ENCODE results near the gene CHMP1B. TPM values are rescaled to one million over a fixed set of nuclear protein-coding genes. Genes with fewer than 3 reads are reported as not detected.

CHMP1B gene
- total and polyA plus RNA-seq, 7 donors: 77.9 to 460 (median 321) TPM

DNA sequence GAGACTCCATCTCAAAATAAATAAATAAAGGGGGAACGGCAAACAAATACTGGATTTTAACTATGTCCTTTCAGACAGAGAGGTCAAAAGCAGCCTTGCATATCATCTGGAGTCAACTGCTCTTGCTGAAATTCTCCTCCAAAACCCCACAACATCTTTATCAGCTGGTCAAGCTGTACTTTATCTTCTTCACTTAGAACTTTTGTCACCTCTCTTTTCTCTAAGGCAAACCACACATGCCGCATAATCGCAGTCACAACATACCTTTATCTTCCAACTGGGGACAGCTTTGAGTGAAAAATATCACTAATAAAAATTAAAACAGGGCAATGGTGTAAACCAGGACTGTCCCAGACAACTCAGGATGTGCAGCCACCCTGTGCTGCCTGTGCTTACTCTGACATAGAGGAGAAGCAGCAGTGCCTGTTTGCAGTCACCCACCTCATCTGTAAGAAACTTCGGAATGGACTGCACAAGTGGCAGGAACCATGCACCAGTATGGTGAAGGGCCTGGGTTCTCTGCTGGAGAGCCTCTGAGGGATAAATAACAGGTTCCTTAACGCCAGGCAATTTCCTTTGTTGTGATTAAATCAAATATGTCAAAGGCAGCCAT lies 50.7 kb downstream of the CHMP1B start:
- ATAC-seq (no peak), DNase-seq (no peak)
- Histone ChIP-seq H3K4me3 (no peak overlapping the region), H3K27ac (no peak overlapping the region), H3K27me3 (ENCODE audit: insufficient read depth in 3 of 3, low read length in 2 of 3) (no peaks in the 10 kb centered on the region), H3K4me1 (peaks cover 2% of the 10 kb centered on the region), H3K36me3 (ENCODE audit: insufficient read depth in 1 of 2, low read depth in 1 of 2) (peaks cover 0 to 58% of the 10 kb centered on the region in 2 donors), H3K9me3 (no peaks in the 10 kb centered on the region)
- WGBS, 3 donors: 85 to 89% (median 86%) methylated on average over 5 of the region's 5 CpGs
- intact Hi-C loops (cut with DNase I): no loop called here
- TF ChIP-seq, protein P1, sequence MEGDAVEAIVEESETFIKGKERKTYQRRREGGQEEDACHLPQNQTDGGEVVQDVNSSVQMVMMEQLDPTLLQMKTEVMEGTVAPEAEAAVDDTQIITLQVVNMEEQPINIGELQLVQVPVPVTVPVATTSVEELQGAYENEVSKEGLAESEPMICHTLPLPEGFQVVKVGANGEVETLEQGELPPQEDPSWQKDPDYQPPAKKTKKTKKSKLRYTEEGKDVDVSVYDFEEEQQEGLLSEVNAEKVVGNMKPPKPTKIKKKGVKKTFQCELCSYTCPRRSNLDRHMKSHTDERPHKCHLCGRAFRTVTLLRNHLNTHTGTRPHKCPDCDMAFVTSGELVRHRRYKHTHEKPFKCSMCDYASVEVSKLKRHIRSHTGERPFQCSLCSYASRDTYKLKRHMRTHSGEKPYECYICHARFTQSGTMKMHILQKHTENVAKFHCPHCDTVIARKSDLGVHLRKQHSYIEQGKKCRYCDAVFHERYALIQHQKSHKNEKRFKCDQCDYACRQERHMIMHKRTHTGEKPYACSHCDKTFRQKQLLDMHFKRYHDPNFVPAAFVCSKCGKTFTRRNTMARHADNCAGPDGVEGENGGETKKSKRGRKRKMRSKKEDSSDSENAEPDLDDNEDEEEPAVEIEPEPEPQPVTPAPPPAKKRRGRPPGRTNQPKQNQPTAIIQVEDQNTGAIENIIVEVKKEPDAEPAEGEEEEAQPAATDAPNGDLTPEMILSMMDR (IDR thresholded peaks at IDR 0.05): no peak

DNA sequence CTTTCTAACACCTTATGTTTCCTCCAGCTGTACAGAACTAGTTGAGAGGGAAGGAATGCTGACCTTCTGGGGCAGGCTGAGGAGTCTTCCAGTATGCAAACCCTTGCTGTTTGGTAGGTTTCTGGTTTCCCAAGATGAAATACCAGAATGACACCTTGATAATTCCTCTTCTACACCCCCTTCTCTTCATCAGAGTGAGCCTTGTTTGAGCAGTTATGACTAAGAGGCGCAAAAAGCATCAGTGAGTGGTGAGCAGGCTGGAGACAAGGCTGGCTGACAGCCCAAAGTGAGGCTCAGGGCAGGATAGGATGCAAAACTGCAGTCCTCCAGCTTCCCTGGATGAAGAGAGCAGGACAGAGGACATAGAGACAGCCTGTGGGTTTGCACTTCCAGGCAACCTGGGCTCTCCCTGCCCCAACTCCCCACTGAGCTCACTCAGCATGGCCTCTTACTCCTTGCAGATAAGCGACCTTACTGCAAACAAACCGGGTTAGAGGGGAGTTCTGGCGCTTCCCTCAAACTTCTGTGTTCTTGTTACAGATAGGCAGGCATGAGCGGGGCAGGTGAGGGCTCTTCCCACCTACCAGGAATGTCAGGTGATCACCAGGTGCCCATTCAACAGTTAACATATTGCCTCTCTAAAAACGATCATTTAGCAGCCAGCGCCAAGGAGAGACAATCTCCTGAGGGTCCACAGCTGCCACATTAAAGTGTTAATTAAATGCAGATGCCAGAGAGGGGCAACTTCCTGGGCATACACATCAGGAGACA lies 51.5 kb downstream of the CHMP1B start:
- Histone ChIP-seq H3K4me3 (no peak overlapping the region), H3K27ac (no peak overlapping the region), H3K36me3 (ENCODE audit: insufficient read depth in 1 of 2, low read depth in 1 of 2) (peaks cover 0 to 51% of the 10 kb centered on the region in 2 donors), H3K9me3 (no peaks in the 10 kb centered on the region), H3K27me3 (ENCODE audit: insufficient read depth in 3 of 3, low read length in 2 of 3) (no peaks in the 10 kb centered on the region), H3K4me1 (peaks cover 9% of the 10 kb centered on the region)
- DNase-seq (no peak), ATAC-seq (no peak)
- WGBS, 3 donors: 59 to 68% (median 60%) methylated on average over 7 of the region's 7 CpGs
- intact Hi-C loops (cut with DNase I): no loop called here
- TF ChIP-seq, protein P1 (IDR thresholded peaks at IDR 0.05): no peak

Other genes starting within 250 kb of the CHMP1B start
- not detected for gene SLC35G4, start 241.8 kb upstream of the CHMP1B start, total RNA-seq
- gene SLC35G4, start 241.8 kb upstream of the CHMP1B start, polyA plus RNA-seq: not detected
- 10 to 100 TPM in 2 of 4 donors, 1 to 10 TPM in 2; 2.9 to 30.8 (median 11.1) TPM for gene GNAL, start 162.1 kb upstream of the CHMP1B start, total RNA-seq
- gene GNAL, start 162.1 kb upstream of the CHMP1B start, polyA plus RNA-seq: 10 to 100 TPM in 1 of 3 donors, 1 to 10 TPM in 1, under 1 TPM in 1; 0.90 to 28.0 (median 2.5) TPM
- 10 to 100 TPM; 22.5 to 33.4 (median 27.6) TPM for gene MPPE1, start 56.9 kb downstream of the CHMP1B start, total RNA-seq
- gene MPPE1, start 56.9 kb downstream of the CHMP1B start, polyA plus RNA-seq: 10 to 100 TPM; 20.2 to 44.0 (median 23.0) TPM
- 100 to 1,000 TPM; 126 to 342 (median 215) TPM for gene IMPA2, start 130.1 kb downstream of the CHMP1B start, total RNA-seq
- 100 to 1,000 TPM in 2 of 3 donors, 10 to 100 TPM in 1; 61.4 to 321 (median 196) TPM for gene IMPA2, start 130.1 kb downstream of the CHMP1B start, polyA plus RNA-seq
- not detected for gene ANKRD62, start 242.4 kb downstream of the CHMP1B start, total RNA-seq
- gene ANKRD62, start 242.4 kb downstream of the CHMP1B start, polyA plus RNA-seq: not detected

All from psoas muscle (tissue), 8 donors.